Neural crest cell (in vitro differentiated cells): ENCODE measurements around the gene NDUFS2. TPM values are rescaled to one million over a fixed set of nuclear protein-coding genes. Genes with fewer than 3 reads are reported as not detected.
"Not testable (repeated sequence)": the region's sequence is repeated elsewhere in the genome, so short reads cannot be mapped to it uniquely, and the experiment has no call there.

Experiments used
- DNase-seq: peaks from one replicate; pipeline ENCODE4 v3.0.0; 2021; ENCODE audit warnings: low read depth, mixed read lengths, low spot score
- H3K27ac Mint-ChIP-seq: one replicate; pipeline ENCODE4 v1.8.0; 2021; ENCODE audit warnings: mild to moderate bottlenecking, mixed read lengths; ENCODE audit not compliant: unreplicated experiment
- H3K27me3 Mint-ChIP-seq: 2 replicates; pipeline ENCODE4 v1.8.0; 2021; ENCODE audit warnings: low read depth, mild to moderate bottlenecking, mixed read lengths
- H3K36me3 Mint-ChIP-seq: 2 replicates; pipeline ENCODE4 v1.8.0; 2021; ENCODE audit warnings: low read depth, mild to moderate bottlenecking, mixed read lengths
- H3K4me1 Mint-ChIP-seq: 2 replicates; pipeline ENCODE4 v1.8.0; 2021; ENCODE audit warnings: mixed read lengths
- H3K4me3 Mint-ChIP-seq: one replicate; pipeline ENCODE4 v1.8.0; 2021; ENCODE audit warnings: mild to moderate bottlenecking, mixed read lengths
- H3K9me3 Mint-ChIP-seq: 2 replicates; pipeline ENCODE4 v1.8.0; 2021; ENCODE audit warnings: mixed read lengths
- total RNA-seq: library from RNA; stranded (reverse); gene quantifications from 2 replicates; pipeline ENCODE4 v1.2.1, GENCODE V29; 2021
- TF ChIP-seq, protein P1 (sequence below): fragments of 200-600 bp; sonication (generic); conservative IDR thresholded peaks from 2 replicates; pipeline ENCODE4 v1.5.0; 2021; ENCODE audit warnings: antibody characterized with exemption, mild to moderate bottlenecking

NDUFS2 gene
- total RNA-seq, 1 donor from 2014 or later, result 106 TPM

GRCh38 chr1:161238039-161238473, 35.9 kb downstream of the NDUFS2 start, which contains the start of gene NR1I3:
Gene NR1I3, minus strand, starts transcription at chr1:161238203. Its CDS starts 1,638 bp downstream, at chr1:161236565.
- Mint-ChIP-seq H3K27ac (no peak within 1 kb of the TSS), H3K27me3 (no peaks in the 10 kb centered on the region), H3K4me1 (peaks cover 9% of the 10 kb centered on the region)

DNA sequence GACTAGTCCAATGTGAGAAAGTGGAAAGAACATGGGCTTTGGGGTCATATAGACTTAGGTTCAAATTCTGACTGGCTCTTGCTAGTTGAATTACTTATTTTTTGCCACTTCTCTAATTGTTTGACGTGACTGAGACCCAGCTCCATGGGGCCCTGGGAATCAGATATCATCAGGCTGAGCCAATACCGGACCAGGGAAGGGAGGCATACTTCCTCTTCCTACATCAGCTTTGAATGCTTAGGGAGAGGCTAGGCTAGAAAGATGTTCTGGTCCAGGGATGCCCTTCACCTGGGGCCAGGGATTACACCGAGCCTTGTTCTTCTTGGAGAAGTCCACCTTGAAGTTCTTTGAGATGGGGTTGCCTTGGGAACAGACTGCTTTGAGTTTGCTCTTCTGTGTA, 39.5 kb downstream of the NDUFS2 start:
- Mint-ChIP-seq H3K4me1 (peaks cover 9% of the 10 kb centered on the region), H3K9me3 (no peaks in the 10 kb centered on the region), H3K36me3 (no peaks in the 10 kb centered on the region), H3K27me3 (no peaks in the 10 kb centered on the region), H3K4me3 (no peak overlapping the region), H3K27ac (no peak overlapping the region)
- DNase-seq, result no peak
- TF ChIP-seq, protein P1, sequence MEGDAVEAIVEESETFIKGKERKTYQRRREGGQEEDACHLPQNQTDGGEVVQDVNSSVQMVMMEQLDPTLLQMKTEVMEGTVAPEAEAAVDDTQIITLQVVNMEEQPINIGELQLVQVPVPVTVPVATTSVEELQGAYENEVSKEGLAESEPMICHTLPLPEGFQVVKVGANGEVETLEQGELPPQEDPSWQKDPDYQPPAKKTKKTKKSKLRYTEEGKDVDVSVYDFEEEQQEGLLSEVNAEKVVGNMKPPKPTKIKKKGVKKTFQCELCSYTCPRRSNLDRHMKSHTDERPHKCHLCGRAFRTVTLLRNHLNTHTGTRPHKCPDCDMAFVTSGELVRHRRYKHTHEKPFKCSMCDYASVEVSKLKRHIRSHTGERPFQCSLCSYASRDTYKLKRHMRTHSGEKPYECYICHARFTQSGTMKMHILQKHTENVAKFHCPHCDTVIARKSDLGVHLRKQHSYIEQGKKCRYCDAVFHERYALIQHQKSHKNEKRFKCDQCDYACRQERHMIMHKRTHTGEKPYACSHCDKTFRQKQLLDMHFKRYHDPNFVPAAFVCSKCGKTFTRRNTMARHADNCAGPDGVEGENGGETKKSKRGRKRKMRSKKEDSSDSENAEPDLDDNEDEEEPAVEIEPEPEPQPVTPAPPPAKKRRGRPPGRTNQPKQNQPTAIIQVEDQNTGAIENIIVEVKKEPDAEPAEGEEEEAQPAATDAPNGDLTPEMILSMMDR, result no peak

More at GRCh38 chr1:161238039-161238473, 35.9 kb downstream of the NDUFS2 start, which contains the start of gene NR1I3:
- Mint-ChIP-seq H3K36me3 (no peaks in the 10 kb centered on the region), H3K4me3 (no peak within 1 kb of the TSS), H3K9me3 (no peaks in the 10 kb centered on the region)
- TF ChIP-seq, protein P1, result no peak
- DNase-seq, result no peak

DNA sequence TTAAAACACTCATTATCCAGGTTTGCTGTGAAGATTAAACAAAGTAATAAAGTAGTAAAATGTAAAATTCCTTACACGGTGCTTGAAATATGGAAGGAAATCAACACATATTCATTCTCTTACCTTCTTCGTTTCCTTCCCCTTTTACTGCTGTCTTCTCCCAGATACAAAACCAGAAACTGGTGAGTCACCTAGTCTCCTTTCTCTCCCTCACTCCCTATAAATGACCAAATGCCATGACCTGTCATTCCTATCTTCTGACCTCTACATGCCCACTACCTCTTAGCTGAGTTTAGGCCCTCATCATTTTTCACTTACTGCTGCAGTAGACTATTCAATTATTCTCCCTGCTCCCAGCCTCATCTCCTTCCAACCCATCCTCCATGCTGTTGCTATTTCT, 40.1 kb downstream of the NDUFS2 start:
- no peak overlapping the region for H3K27ac Mint-ChIP-seq
- no peaks in the 10 kb centered on the region for H3K9me3 Mint-ChIP-seq
- H3K36me3 Mint-ChIP-seq, result no peaks in the 10 kb centered on the region
- no peaks in the 10 kb centered on the region for H3K27me3 Mint-ChIP-seq
- DNase-seq, result no peak
- H3K4me3 Mint-ChIP-seq, result no peak overlapping the region
- TF ChIP-seq, protein P1, result no peak
- H3K4me1 Mint-ChIP-seq, result peaks cover 9% of the 10 kb centered on the region

- Mint-ChIP-seq H3K4me1 (no peaks in the 10 kb centered on the region), H3K9me3 (peaks cover 2% of the 10 kb centered on the region), H3K27me3 (no peaks in the 10 kb centered on the region), H3K36me3 (no peaks in the 10 kb centered on the region), H3K4me3 (no peak overlapping the region), H3K27ac (no peak overlapping the region)
- no peak for DNase-seq
- TF ChIP-seq, protein P1, result no peak
Observed at GRCh38 chr1:161244888-161245287, 42.7 kb downstream of the NDUFS2 start.

GRCh38 chr1:161250100-161250499, 47.9 kb downstream of the NDUFS2 start:
- H3K36me3 Mint-ChIP-seq, H3K27ac Mint-ChIP-seq, H3K4me1 Mint-ChIP-seq, H3K27me3 Mint-ChIP-seq, H3K9me3 Mint-ChIP-seq, H3K4me3 Mint-ChIP-seq, DNase-seq: not testable (repeated sequence)

DNA sequence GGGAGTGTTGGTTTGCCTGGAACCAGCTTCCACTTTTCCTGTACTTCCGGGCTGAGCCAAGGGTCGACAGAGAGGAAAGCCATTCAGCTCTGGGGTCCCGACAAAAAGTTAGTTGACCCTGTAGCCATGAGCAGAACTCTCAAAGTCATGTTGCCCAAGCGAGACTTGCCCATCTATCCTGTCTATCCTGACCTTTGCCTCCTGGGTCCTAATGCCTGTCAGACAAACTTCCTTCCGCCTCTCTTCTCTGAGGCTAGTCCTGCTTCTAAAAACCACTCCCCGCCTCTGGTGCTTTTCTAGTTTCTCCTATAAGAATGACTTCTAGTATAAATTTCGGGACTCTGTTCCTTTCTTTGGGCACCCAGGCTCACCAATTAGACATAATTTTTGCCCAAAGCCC, 48.7 kb downstream of the NDUFS2 start:
- H3K27me3 Mint-ChIP-seq, result no peaks in the 10 kb centered on the region
- TF ChIP-seq, protein P1, result no peak
- H3K36me3 Mint-ChIP-seq, result no peaks in the 10 kb centered on the region
- no peak overlapping the region for H3K27ac Mint-ChIP-seq
- H3K4me1 Mint-ChIP-seq, result no peaks in the 10 kb centered on the region
- DNase-seq, result no peak
- H3K9me3 Mint-ChIP-seq, result peaks cover 3% of the 10 kb centered on the region
- H3K4me3 Mint-ChIP-seq, result no peak overlapping the region
